ENCODE results near the gene UBR3.

- TF ChIP-seq CTCF (conservative IDR thresholded peaks at IDR 0.05; ENCODE audit: low read length) (no peak), EZH2phosphoT487 (IDR thresholded peaks at IDR 0.05; ENCODE audit: borderline replicate concordance, low read depth, low read length) (no peak)
These were observed 9.0 kb upstream of the UBR3 start for GRCh38 chr2:169818241-169818640.

All from OCI-LY7 (cell line).